ENCODE measurements around the gene HYAL4.
"Not testable (repeated sequence)": the region's sequence is repeated elsewhere in the genome, so short reads cannot be mapped to it uniquely, and the experiment has no call there.

HYAL4 gene, protein sequence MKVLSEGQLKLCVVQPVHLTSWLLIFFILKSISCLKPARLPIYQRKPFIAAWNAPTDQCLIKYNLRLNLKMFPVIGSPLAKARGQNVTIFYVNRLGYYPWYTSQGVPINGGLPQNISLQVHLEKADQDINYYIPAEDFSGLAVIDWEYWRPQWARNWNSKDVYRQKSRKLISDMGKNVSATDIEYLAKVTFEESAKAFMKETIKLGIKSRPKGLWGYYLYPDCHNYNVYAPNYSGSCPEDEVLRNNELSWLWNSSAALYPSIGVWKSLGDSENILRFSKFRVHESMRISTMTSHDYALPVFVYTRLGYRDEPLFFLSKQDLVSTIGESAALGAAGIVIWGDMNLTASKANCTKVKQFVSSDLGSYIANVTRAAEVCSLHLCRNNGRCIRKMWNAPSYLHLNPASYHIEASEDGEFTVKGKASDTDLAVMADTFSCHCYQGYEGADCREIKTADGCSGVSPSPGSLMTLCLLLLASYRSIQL

DNA sequence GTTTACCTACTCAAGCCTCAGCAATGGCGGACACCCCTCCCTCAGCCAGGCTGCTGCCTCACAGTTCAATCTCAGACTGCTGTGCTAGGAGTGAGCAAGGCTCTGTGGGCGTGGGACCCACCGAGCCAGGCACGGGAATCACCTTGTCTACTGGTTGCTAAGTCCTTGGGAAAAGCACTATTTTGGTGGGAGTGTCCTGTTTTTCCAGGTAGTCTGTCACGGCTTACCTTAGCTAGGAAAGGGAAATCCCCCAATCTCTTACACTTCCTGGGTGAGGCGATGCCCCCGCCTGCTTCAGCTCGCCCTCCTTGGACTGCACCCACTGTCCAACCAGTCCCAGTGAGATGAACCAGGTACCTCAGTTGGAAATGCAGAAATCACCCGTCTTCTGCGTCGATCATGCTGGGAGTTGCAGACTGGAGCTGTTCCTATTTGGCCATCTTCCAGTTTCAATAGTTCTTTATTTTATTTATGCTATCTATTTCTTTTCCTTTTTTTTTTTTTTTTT is at the start of gene HYAL4:
TSS of gene HYAL4 (plus strand) at position 458 of the 508 bp plus-strand sequence. CDS start 23,105 bp downstream, outside the sequence.
- DNase-seq (ENCODE audit: low read depth, low spot score): no peak

DNA sequence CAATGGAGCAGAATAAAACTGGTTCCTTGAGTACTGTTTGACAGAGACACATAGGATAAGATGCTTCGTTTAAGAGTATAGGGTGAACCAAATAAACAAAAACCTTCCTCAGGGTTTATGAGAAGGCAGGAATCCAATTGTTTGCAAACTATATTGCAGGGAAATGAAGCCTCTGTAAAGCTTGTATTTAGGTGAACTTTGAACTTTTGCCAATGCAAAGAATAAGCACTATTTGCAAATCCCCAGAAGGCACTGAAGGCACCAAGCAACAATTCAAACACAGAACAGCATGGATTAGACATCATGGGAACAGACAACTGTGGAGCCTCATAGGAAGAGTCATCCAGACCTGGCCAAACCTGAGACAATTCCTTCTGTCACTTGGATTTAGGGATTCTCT is 49.1 kb upstream of the HYAL4 start:
- DNase-seq (ENCODE audit: low read depth, low spot score): no peak

DNA sequence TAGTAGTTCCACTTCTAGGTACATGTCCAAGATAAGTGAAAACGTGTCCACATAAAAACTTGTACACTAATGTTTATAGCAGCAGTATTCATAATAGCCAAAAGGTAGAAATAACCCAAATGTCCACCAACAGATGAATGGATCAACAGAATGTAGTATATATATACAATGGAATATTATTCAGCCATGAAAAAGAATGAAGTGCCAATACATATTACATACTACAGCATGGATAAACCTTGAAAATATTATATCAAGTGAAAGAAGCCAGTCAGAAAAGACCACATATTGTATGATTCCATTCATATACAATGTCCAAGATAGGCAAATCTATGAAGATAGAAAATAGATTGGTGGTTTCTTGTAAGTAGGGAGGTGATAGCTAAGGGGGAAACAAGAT is 48.4 kb upstream of the HYAL4 start:
- DNase-seq (ENCODE audit: low read depth, low spot score): no peak

DNA sequence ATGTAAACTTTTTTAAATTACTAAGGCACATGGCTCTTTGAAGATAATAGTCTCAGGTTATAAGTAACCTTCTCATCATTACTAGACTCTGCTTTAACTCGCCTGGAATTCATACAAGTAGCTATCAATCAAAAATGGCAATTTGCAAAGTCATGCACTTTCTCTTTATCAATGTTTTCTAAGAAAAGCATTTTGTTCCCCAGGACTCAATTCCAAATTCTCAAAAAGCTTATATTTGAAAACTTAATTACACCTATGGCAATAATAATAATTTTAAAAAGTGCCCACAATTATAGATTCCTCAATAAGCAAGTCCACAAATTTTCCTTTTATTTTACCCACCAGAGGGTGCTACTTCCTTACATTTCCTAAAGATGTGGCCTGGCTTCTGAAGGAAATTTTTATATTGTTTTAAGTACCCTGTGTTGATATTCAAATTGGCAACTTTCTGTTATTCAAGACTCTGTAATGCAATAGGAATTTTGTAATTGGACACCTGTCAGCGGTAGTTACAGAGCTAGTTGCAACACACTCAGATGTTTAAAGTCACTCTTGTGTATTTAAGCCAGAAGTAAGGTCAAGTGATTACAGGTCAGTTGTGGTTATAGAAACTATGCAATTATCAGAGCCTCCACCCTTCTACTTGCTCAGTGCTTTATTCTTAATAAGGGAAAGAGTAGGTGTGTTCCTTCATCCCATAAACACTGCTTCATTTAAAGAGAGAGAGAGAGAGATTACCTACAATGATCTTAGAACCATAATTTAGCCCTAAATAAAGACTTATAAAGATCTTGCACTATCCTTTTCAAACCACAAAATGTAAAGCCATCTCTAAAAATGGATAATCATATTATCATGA is 47.1 kb upstream of the HYAL4 start:
- no peak for DNase-seq (ENCODE audit: low read depth, low spot score)

DNA sequence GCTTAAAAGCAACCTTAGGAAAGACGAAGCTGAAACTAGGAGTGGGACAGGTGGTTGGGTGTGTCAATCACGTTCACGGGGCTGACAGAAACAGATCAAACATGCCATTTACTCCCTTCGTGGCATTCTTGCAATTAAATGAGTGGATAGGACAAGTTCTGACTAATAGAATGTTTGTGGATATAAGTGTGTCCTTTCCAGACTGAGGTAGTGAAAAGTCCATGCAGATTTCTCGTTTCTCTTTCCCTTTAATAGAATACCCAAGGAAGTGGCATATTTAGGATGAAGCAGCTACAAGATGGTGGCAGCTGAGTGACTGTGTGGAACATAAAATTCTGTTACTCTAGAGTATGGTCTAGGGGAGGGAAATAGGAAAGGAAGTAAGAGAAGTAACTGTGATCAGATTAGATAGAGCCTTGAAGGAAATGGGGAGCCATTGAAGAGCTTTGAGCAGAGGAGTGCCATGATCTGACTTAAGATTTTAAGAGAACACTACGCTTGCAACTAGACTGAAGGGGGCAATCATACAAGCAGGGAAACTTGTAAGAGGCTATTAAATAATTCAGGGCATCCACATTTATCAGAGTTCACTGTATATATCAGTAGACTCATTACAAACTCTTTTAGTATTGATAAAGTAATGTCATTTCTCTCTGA is 46.3 kb upstream of the HYAL4 start:
- DNase-seq (ENCODE audit: low read depth, low spot score): no peak

DNA sequence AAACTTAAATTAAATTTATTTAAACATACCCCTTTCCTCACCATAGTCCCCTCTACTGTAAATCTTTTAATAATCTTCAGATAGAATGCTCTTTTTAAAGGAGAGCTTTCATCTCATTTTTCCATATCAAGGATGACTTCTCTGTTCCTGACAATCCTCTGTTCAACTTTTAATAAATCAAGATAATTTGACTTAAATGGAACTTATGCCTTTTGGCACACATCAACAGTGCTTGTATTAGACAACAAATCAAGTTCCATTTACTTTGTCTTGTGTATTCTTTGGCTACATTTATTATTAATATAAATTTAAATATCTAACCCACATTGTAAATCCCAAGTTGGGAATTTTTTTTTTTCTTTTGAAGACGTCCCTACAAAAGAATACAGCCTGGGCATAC is 42.7 kb upstream of the HYAL4 start:
- DNase-seq (ENCODE audit: low read depth, low spot score): no peak

DNA sequence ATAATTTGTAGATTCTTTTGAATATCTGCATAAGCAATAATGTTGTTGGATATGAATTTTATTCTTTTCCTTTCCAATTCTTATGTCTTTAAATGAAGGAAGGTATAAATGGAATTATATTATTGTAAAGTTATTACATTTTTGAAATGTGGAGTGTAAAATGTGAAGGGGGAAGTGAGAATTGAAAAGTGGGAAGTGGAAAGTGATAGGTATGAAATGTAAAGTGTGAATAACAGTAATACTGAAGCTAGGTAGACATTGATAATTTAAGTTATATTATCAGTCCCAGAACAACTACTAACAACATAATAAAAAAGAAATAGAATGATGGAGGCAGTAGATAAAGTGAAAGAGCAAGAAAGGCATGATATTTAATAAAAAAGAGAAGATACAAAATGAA is 39.7 kb upstream of the HYAL4 start:
- DNase-seq (ENCODE audit: low read depth, low spot score): no peak

DNA sequence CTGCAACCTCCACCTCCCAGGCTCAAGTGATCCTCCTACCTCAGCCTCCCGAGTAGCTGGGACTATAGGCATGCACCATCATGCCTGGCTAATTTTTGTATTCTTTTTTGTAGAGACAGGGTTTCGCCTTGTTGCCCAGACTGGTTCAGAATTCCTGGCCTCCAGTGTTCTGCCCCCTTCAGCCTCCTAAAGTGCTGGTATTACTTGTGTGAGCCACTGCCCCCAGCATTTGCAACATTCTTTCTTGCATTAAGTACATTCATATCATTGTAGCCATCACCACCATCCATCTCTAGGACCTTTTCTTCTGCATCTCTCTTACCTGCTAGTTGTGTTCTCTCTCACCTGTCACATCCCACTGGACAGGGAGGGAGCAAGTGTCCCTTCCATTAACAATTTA is 35.5 kb upstream of the HYAL4 start:
- no peak for DNase-seq (ENCODE audit: low read depth, low spot score)

DNA sequence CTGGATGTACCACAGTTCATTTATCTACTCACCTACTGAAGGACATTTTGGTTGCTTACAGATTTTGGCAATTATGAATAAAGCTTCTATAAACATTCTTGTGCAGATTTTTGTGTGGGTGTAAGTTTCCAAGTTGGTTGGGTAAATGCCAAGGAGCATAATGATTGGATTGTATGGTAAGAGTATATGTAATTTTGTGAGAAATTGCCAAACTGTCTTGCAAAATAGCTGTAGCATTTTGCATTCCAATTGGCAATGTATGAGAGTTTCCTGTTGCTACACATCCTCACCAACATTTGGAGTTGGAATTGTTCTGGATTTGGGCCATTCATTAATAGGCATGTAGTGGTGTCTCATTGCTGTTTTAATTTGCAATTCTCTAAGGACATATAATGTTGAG is 33.9 kb upstream of the HYAL4 start:
- no peak for DNase-seq (ENCODE audit: low read depth, low spot score)

DNA sequence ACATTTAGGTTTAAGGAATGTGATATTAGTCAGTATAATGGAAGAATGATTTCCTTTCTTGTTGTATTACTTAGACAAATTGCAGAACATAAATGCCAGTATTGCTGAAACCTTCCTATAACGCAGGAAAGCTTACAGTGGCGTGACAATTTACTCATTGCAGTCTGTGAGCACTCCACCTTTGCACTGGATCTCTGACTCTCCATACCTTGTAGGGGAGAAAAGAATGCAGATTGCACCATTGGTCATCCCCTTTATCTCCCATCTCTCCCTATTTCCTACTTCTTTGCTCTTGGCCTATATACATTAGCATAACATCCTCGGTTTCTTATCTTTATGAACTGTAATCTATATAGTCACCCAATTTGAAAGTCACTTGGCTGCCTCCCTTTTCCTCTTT is 28.1 kb upstream of the HYAL4 start:
- no peak for DNase-seq (ENCODE audit: low read depth, low spot score)

DNA sequence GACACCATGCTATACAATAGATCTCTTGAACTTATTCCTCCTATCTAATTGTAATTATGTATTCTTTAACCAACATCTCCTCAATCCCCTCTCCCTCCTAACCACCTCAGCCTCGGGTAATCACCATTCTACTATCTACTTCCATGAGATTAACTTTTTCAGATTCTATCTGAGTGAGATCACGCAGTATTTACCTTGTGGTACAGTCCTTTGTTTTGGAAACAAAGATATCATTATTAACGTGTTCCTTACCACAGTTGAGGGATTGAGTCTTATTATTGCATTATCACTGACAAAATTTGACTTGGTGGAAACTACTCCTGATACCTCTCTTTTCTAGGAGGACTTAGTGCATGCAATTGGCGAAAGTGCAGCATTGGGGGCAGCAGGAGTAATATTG is 26.0 kb upstream of the HYAL4 start:
- no peak for DNase-seq (ENCODE audit: low read depth, low spot score)

DNA sequence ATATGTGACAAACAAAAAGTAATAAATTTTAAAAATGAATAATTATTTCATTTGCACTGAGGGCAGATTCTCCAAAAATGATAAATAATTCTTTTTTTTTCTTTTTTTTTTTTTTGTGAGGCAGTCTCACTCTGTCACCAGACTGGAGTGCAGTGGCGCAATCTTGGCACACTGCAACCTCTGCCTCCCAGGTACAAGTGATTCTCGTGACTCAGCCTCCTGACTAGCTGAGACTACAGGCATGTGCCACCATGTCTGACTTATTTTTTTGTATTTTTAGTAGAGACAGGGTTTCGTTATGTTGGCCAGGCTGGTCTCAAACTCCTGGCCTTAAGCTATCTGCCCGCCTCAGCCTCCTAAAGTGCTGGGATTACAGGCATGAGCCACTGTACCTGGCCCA is 25.2 kb upstream of the HYAL4 start:
- DNase-seq (ENCODE audit: low read depth, low spot score): not testable (repeated sequence)

DNA sequence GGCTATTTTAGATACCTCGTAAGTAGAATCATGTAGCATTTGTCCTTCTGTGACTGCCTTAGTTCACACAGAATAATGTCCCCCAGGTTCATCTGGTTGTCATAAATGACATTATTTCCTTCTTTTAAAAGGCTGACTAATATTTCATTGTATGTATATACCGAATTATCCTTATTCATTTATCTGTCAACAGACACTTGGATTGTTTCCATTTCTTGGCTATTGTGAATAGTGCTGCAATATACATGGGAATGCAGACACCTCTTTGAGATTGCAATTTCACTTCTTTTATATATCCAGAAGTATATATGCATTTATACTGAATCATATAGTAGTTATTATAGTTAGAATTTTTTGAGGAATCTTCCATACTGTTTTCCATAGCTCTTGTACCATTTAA is 24.1 kb upstream of the HYAL4 start:
- no peak for DNase-seq (ENCODE audit: low read depth, low spot score)

DNA sequence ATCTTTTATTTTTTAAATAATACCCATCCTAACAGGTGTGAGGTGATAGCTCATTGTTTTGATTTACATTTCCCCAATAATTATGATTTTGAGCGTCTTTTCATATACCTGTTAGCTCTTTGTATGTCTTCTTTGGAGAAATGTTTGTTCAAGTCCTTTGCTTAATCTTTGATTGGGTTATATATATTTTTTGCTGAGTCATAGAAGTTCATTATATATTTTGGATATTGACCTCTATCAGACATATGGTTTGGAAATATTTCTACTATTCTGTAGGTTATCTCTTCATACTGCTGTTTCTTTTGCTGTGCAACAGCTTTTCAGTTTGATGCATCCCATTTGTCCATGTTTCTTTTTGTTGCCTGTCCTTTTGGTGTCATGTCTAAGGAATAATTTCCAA is 23.6 kb upstream of the HYAL4 start:
- DNase-seq (ENCODE audit: low read depth, low spot score): no peak

DNA sequence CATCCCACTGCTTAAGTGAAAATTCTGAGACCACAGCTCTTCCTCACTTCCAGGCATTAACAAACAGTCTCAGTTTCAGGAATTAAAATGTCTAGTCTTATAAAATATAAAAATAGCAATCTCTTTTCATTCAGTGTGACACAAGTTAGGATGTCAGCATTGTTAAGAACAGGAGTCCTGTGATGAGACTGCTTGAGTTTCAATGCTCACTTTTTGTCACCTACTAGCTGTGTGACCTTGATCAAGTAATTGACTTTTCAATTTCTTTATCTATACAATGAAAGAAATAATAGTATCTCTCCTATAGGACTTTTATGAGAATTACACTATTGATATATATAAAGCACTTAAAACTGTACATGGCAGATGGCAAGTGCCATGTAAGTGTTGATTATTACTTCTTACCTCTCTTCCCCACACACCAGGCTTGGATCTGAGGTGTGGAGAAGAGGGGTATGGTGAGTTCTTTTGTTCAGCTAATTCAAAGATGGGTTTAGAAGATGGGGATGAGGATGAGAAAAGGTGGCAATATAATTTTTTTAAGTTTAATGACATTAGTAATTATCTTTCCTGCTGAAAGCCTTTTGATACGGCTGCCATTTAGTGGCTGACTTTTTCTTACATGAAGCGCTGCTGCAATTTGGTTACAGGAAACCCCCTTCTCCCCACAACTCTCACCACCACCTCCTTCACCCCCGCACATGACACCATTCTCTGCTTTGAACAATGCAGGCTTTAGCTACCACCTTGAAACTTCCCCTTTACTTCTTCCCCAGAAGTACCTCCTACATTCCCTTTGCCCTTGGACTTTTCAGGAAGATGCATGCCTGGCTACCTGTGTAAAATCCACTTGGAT is 20.8 kb upstream of the HYAL4 start:
- peak; percentile 7 for DNase-seq (ENCODE audit: low read depth, low spot score)

DNA sequence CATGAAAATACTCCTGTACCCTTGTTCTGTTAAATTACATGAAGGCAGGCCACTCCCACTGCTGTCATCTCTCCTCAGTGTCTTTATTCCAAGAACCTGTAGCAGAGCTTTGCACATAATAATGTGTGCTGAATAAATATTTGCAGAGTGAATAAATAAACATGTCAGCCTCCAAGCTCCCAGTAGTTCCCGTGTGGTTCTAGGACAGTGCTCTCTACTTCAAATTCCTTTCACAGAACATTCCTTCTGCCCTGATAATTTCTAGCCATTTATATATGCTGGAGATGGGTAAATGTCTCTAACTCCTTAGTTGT is 20.3 kb upstream of the HYAL4 start:
- no peak for DNase-seq (ENCODE audit: low read depth, low spot score)

DNA sequence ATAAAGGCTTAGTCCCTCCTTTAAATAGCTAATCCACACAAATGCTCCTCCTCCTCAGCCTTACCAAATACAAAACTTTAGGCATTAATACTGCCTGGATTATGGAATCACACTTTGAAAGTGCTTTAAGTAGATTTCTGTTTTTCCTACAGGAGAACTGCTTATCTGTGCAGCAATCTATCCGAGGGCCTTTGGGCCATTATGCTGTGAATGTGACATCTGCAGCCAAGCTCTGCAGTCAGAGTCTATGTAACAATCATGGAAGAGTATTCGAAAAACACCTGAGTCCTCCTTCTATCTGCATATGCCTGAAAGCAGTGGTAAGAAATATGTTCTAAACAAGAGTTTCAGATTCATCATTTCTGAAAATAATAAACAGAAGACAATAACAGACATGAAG is 16.2 kb upstream of the HYAL4 start:
- DNase-seq (ENCODE audit: low read depth, low spot score): no peak

DNA sequence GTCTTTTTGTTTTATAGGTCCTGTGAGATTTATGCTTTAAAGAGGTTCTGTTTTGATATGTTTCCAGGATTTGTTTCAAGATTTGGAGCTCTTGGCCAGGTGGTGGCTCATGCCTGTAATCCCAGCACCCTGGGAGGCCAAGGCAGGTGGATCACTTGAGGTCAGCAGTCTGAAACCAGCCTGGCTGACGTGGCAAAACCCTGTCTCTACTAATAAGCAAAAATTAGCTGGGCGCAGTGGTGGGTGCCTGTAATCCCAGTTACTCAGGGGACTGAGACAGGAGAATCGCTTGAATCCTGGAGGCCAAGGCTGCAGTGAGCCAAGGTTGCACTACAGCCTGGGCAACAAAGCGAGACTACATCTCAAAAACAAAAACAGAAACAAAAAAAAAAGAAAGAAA is 8.3 kb upstream of the HYAL4 start:
- DNase-seq (ENCODE audit: low read depth, low spot score): no peak

DNA sequence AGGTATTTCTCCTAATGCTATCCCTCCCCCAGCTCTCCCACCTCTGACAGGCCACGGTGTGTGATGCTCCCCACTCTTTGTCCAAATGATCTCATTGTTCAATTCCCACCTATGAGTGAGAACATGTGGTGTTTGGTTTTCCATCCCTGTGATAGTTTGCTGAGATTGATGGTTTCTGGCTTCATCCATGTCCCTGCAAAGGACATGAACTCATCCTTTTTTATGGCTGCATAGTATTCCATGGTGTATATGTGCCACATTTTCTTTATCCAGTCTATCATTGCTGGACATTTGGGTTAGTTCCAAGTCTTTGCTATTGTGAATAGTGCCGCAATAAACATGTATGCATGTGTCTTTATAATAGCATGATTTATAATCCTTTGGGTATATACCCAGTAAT is 5.9 kb upstream of the HYAL4 start:
- not testable (repeated sequence) for DNase-seq (ENCODE audit: low read depth, low spot score)

DNA sequence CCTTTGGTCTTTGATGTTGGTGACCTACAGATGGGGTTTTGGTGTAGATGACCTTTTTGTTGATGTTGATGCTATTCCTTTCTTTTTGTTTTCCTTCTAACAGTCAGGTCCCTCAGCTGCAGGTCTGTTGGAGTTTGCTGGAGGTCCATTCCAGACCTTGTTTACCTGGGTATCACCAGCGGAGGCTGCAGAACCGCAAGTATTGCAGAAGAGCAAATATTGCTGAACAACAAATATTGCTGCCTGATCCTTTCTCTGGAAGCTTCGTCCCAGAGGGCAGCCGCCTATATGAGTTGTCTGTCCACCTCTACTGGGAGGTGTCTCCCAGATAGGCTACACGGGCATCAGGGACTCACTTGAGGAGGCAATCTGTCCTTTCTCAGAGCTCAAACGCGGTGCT is 827 bp upstream of the HYAL4 start:
- not testable (repeated sequence) for DNase-seq (ENCODE audit: low read depth, low spot score)

DNA sequence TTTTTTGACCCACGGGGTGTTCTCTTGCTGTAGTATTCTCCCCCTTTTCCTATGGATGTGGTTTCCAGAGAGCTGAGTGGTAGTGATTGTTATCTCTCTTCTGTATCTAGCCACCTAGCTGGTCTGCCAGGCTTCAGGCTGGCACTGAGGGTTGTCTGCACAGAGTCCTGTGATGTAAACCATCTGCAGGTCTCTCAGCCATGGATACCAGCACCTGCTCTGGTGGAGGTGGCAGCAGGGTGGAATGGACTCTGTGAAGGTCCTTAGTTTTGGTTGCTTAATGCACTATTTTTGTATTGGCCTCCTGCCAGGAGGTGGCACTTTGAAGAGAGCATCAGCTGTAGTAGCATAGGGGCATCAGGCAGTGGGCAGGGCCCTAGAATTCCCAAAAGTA is 851 bp downstream of the HYAL4 start:
- no peak for DNase-seq (ENCODE audit: low read depth, low spot score)

Measured in activated naive CD8-positive, alpha-beta T cell treated with anti-CD3 and anti-CD28 coated beads, Interleukin-2, amount 50 U/mL, for 16 hours (primary cell).